Fibroblast of villous mesenchyme (primary cell): ENCODE results near the gene SIL1. TPM values are rescaled to one million over a fixed set of nuclear protein-coding genes. Genes with fewer than 3 reads are reported as not detected.
A peak's percentile ranks its signal among the peaks of the same experiment; 100 is the strongest.

Experiments used
- DNase-seq: peaks from one replicate; pipeline ENCODE4 v3.0.0-alpha.2; 2010; ENCODE audit warnings: low read depth
- H3K4me3 ChIP-seq: 2 replicates; pipeline ENCODE4 v1.5.1; 2011; ENCODE audit warnings: low read depth, mild to moderate bottlenecking, low read length
- total RNA-seq: library from RNA; depleted of rRNA; stranded (reverse); fragments of >200 nt; gene quantifications from 2 replicates; pipeline ENCODE4 v1.2.3, GENCODE V29; 2012
- TF ChIP-seq, protein P1 (sequence below): IDR thresholded peaks from 2 replicates; pipeline ENCODE4 v1.5.1; 2012; ENCODE audit warnings: low read depth, mild to moderate bottlenecking, low read length; ENCODE audit not compliant: insufficient read depth

Gene SIL1
- 53.5 and 57.0 TPM in 2 replicates for total RNA-seq

DNA sequence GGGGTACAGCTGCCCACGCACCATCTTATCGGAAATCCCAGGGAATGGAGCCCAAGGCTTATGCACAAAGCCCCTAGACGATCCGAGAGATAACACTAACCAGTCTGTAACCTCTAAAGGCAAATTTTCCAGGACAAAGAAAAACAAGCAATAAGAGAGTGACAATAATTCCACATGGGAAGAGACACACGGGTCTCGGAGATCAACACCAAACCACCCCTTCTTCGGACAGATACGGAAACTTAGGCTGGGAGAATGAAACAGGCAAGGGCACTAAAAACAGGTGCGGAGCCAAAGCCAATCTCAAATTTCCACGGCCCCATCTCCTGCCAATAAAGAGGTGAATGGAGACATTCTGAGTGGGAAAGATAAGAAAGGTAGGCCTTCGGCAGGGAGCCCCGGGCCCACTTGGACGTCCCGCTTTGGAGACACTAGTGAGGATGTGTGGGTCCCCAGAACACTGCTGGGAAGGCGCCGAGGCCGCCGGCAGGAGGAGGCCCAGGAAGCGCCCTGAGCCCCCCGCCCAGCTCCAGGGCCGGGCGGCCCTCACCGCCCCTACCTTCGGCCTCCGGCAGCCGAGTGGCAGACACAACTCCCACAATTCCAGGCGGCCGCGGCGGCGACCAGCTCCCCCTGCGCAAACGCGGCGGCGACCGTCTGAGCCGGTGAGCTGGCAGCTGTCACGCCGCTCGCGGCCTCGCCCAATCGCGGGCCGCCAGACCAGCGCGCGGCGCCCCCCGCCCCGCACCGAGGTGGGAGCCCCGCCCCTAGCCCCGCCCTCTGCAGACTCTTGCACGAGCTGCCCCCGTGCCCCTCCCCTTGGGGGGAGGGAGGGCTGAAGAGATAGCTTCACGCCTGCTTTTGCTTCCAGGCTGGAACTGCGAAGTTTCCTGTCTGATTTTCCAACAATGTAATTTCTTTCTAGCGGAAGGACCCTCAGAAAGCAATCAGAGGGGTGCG lies at the start of gene SIL1:
Gene SIL1, minus strand, starts transcription at position 659 of the 960 bp plus-strand sequence. CDS start 70,525 bp downstream, outside the sequence.
- peak; percentile 95 for DNase-seq
- peak within 1 kb of the TSS; percentile 87 for H3K4me3 ChIP-seq
- TF ChIP-seq, protein P1, sequence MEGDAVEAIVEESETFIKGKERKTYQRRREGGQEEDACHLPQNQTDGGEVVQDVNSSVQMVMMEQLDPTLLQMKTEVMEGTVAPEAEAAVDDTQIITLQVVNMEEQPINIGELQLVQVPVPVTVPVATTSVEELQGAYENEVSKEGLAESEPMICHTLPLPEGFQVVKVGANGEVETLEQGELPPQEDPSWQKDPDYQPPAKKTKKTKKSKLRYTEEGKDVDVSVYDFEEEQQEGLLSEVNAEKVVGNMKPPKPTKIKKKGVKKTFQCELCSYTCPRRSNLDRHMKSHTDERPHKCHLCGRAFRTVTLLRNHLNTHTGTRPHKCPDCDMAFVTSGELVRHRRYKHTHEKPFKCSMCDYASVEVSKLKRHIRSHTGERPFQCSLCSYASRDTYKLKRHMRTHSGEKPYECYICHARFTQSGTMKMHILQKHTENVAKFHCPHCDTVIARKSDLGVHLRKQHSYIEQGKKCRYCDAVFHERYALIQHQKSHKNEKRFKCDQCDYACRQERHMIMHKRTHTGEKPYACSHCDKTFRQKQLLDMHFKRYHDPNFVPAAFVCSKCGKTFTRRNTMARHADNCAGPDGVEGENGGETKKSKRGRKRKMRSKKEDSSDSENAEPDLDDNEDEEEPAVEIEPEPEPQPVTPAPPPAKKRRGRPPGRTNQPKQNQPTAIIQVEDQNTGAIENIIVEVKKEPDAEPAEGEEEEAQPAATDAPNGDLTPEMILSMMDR = no peak

GRCh38 chr5:139246394-139246793 lies 48.2 kb upstream of the SIL1 start:
- no peak for DNase-seq
- H3K4me3 ChIP-seq = no peak overlapping the region
- TF ChIP-seq, protein P1 = no peak

GRCh38 chr5:139245637-139246339 lies 47.6 kb upstream of the SIL1 start:
- TF ChIP-seq, protein P1 = no peak
- DNase-seq = no peak
- H3K4me3 ChIP-seq = no peak overlapping the region

DNA sequence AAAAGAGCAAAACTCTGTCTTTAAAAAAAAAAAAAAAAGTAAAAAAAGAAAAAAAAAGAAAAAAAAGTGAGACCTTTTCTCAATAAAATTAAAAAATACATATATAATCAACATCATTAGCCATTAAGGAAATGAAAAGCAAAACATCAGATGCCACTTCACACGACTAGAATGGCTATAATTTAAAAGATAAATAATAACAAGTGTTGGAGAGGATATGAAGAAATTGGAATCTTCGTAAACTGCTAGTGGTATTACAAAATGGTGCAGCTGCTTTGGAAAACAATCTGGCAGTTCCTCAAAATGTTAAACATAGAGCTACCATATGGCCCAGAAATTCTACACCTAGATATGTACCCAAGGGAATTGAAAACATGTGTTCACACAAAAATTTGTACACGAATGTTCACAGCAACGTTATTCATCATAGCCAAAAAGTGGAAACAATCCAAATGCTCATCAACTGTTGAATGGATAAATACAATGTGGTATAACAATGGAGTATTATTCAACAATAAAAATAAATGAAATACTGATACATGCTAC lies 45.3 kb upstream of the SIL1 start:
- TF ChIP-seq, protein P1 = no peak
- peak; percentile 40 for DNase-seq
- H3K4me3 ChIP-seq = no peak overlapping the region

GRCh38 chr5:139241139-139241538 lies 43.0 kb upstream of the SIL1 start:
- DNase-seq = no peak
- TF ChIP-seq, protein P1 = no peak
- no peak overlapping the region for H3K4me3 ChIP-seq

DNA sequence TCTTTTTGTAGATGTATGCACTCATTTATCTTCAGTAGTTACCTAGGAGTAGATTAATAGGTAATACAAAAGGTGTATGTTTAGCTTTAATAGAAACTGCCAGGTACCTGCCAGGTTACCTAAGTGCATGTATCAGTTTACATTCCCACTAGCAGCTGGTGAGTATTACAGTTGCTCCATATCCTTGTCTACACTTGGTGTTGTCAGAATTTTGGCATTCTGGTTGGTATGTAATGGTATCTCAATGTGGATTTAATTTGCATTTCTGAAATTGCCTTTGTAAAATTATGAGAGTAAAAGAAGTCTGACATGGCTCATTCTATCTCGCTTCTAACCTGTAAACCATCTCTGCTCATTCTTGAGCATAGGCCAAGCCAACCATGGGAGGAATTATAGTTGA lies 38.3 kb upstream of the SIL1 start:
- no peak overlapping the region for H3K4me3 ChIP-seq
- DNase-seq = no peak
- TF ChIP-seq, protein P1 = no peak
